HepG2 (cell line): ENCODE results near the gene MAPKAPK3. TPM values are rescaled to one million over a fixed set of nuclear protein-coding genes. Genes with fewer than 3 reads are reported as not detected.

Experiments used
- AGO1 ChIP-seq: fragments of 200-400 bp; formaldehyde crosslinking; IDR thresholded peaks from 2 replicates; pipeline ENCODE4 v1.6.1; 2017; ENCODE audit warnings: mild to moderate bottlenecking, low read depth, low read length, moderate library complexity; ENCODE audit not compliant: poor library complexity, severe bottlenecking
- E2F1 ChIP-seq: sonication (generic); formaldehyde crosslinking; IDR thresholded peaks from 2 replicates; pipeline ENCODE4 v1.5.0; 2020; ENCODE audit warnings: missing genetic modification reagents
- ERF ChIP-seq: IDR thresholded peaks from 2 replicates; pipeline ENCODE4 v1.6.1; 2018; ENCODE audit warnings: missing biosample characterization, missing genetic modification reagents
- GATAD2A ChIP-seq: IDR thresholded peaks from 2 replicates; pipeline ENCODE4 v1.6.1; 2016
- KMT2B ChIP-seq: IDR thresholded peaks from 2 replicates; pipeline ENCODE4 v1.6.1; 2016; ENCODE audit warnings: missing genetic modification reagents, missing compliant biosample characterization
- MAX ChIP-seq: IDR thresholded peaks from 2 replicates; pipeline ENCODE4 v1.6.1; 2012; ENCODE audit warnings: inconsistent platforms
- MIER3 ChIP-seq: IDR thresholded peaks from 2 replicates; pipeline ENCODE4 v1.6.1; 2016; ENCODE audit warnings: missing compliant biosample characterization, borderline replicate concordance
- MXI1 ChIP-seq: IDR thresholded peaks from 3 replicates; pipeline ENCODE4 v1.6.1; 2012; ENCODE audit warnings: low read depth, low read length, inconsistent platforms, borderline replicate concordance
- NFKB2 ChIP-seq: sonication (generic); formaldehyde crosslinking; IDR thresholded peaks from 2 replicates; pipeline ENCODE4 v1.4.0; 2020; ENCODE audit warnings: missing genetic modification reagents, borderline replicate concordance
- NR2F2 ChIP-seq: IDR thresholded peaks from 2 replicates; pipeline ENCODE4 v1.6.1; 2012; ENCODE audit warnings: low read depth, inconsistent platforms, borderline replicate concordance
- PHF5A ChIP-seq: IDR thresholded peaks from one replicate; pipeline ENCODE4 v1.6.1; 2018; ENCODE audit warnings: low read depth, missing genetic modification reagents; ENCODE audit not compliant: unreplicated experiment
- POLR2G ChIP-seq: fragments of 200-400 bp; formaldehyde crosslinking; IDR thresholded peaks from 2 replicates; pipeline ENCODE4 v1.6.1; 2018; ENCODE audit warnings: mild to moderate bottlenecking, low read depth, low read length, moderate library complexity
- RAD21 ChIP-seq: fragments of 450-650 bp; formaldehyde crosslinking; IDR thresholded peaks from 2 replicates; pipeline ENCODE4 v1.5.0; 2020; ENCODE audit warnings: mild to moderate bottlenecking
- SALL1 ChIP-seq: sonication (generic); formaldehyde crosslinking; IDR thresholded peaks from 2 replicates; pipeline ENCODE4 v1.8.0; 2022; ENCODE audit warnings: mild to moderate bottlenecking, missing genetic modification reagents
- SMC3 ChIP-seq: IDR thresholded peaks from 2 replicates; pipeline ENCODE4 v1.6.1; 2011; ENCODE audit warnings: low read length, improper control_type of control experiment
- SOX6 ChIP-seq, 2 experiments: fragments of 450-650 bp in 1 of 2; sonication (generic) in 1 of 2; formaldehyde crosslinking in 1 of 2; IDR thresholded peaks; 2 replicates each; pipeline versions ENCODE4 v1.4.0 to v1.6.1; 2017 to 2020; ENCODE audit warnings: antibody characterized with exemption in 1 of 2, mild to moderate bottlenecking in 1 of 2, missing genetic modification reagents in 1 of 2
- STAG1 ChIP-seq: sonication (generic); formaldehyde crosslinking; IDR thresholded peaks from 2 replicates; pipeline ENCODE4 v1.4.0; 2020; ENCODE audit warnings: missing genetic modification reagents
- THAP9 ChIP-seq: sonication (generic); formaldehyde crosslinking; IDR thresholded peaks from 2 replicates; pipeline ENCODE4; 2020; ENCODE audit warnings: missing genetic modification reagents, mild to moderate bottlenecking, borderline replicate concordance
- ZBTB25 ChIP-seq: IDR thresholded peaks from 2 replicates; pipeline ENCODE4 v1.6.1; 2018; ENCODE audit warnings: missing genetic modification reagents
- ZNF263 ChIP-seq: sonication (generic); formaldehyde crosslinking; IDR thresholded peaks from 2 replicates; pipeline ENCODE4 v1.4.0; 2020; ENCODE audit warnings: missing genetic modification reagents
- ZNF614 ChIP-seq: IDR thresholded peaks from 2 replicates; pipeline ENCODE4 v1.6.1; 2018; ENCODE audit warnings: missing biosample characterization, missing genetic modification reagents, inconsistent platforms, borderline replicate concordance
- ZNF784 ChIP-seq: sonication (generic); formaldehyde crosslinking; IDR thresholded peaks from 2 replicates; pipeline ENCODE4 v1.5.1; 2020; ENCODE audit warnings: missing genetic modification reagents, mild to moderate bottlenecking, borderline replicate concordance
- polyA plus RNA-seq, 8 experiments: library from polyadenylated mRNA; depleted of rRNA in 3 of 8; stranded (reverse) in 7 of 8; unstranded in 1 of 8; fragments of >200 nt; fragmentation: Illumina TruSeq in 4 of 8; extraction: Trizol in 4 of 8; gene quantifications; 2 replicates each; pipeline versions ENCODE4 v1.2.1 to v1.2.3, GENCODE V29; 2011 to 2016; ENCODE audit warnings: low read depth in 4 of 8, missing spikeins in 1 of 8, mixed read lengths in 1 of 8; ENCODE audit not compliant: insufficient read depth in 1 of 8
- total RNA-seq, 5 experiments: library from RNA; depleted of rRNA; stranded (reverse); fragments of >200 nt; fragmentation: Illumina TruSeq; extraction: Trizol; gene quantifications; 2 replicates each; pipeline ENCODE4 v1.2.3, GENCODE V29; 2016; ENCODE audit warnings: low read depth in 1 of 5

Gene MAPKAPK3
- total and polyA plus RNA-seq, 2 of the 13 experiments (the other 11 are each of a cell fraction or from before 2014, with no cell fraction given): 39.9 to 41.2 TPM

- TF ChIP-seq ZBTB25 (CRISPR knock-in tag) (0 out of 2 replicates have a peak, but pooled peaks have one; percentile 16), KMT2B (CRISPR knock-in tag) (no peak), SOX6 (IDR thresholded peaks at IDR 0.05) (no peak), SOX6 (CRISPR knock-in tag; IDR thresholded peaks at IDR 0.05) (0 out of 2 replicates have a peak, but pooled peaks have one; percentile 24), MIER3 (CRISPR knock-in tag) (peak; percentile 29; the same call in 1 of the 2 replicates), SALL1 (CRISPR knock-in tag) (peak; percentile 54; the same call in 1 of the 2 replicates), THAP9 (CRISPR knock-in tag) (0 out of 2 replicates have a peak, but pooled peaks have one; percentile 9), RAD21 (CRISPR knock-in tag) (peak; percentile 96), E2F1 (0 out of 2 replicates have a peak, but pooled peaks have one; percentile 23), NFKB2 (CRISPR knock-in tag) (0 out of 2 replicates have a peak, but pooled peaks have one; percentile 40), POLR2G (no peak), ZNF784 (CRISPR knock-in tag) (0 out of 2 replicates have a peak, but pooled peaks have one; percentile 62), ZNF614 (CRISPR knock-in tag) (peak; percentile 41; the same call in 1 of the 2 replicates), SMC3 (peak; percentile 81), PHF5A (CRISPR knock-in tag) (no peak), NR2F2 (no peak), GATAD2A (0 out of 2 replicates have a peak, but pooled peaks have one; percentile 25), AGO1 (no peak), STAG1 (CRISPR knock-in tag) (peak; percentile 96), MXI1 (peak; percentile 53; the same call in 1 of the 3 replicates), ZNF263 (CRISPR knock-in tag) (0 out of 2 replicates have a peak, but pooled peaks have one; percentile 29), MAX (peak; percentile 4; the same call in 1 of the 2 replicates), ERF (peak; percentile 56; the same call in 1 of the 2 replicates)
These were observed 765 bp upstream of the MAPKAPK3 start (continued) for GRCh38 chr3:50616003-50616769.
